Activated naive CD8-positive, alpha-beta T cell treated with anti-CD3 and anti-CD28 coated beads, Interleukin-2, amount 10 ng/mL, durations not matched to agents 7 days and 5 days (primary cell): ENCODE data around the gene ZNF587B. TPM values are rescaled to one million over a fixed set of nuclear protein-coding genes. Genes with fewer than 3 reads are reported as not detected.
"Not testable (repeated sequence)": the region's sequence is repeated elsewhere in the genome, so short reads cannot be mapped to it uniquely, and the experiment has no call there.

ENCODE experiments used
- ATAC-seq: fragments of 150-1000 bp; cut with Tn5 transposase; one replicate; pipeline ENCODE4 v1.10.0; 2021; ENCODE audit warnings: low read depth, moderate library complexity
- POLR2A ChIA-PET: fragments of 350-600 bp; sonication (Branson Sonifier 250); formaldehyde crosslinking; loops from one replicate; lab custom pipeline; 2021; ENCODE audit warnings: antibody characterized with exemption; lab: Charles Lee
- DNase-seq: peaks from one replicate; pipeline ENCODE4 v3.0.0; 2021
- H3K27ac Mint-ChIP-seq: one replicate; pipeline ENCODE4 v1.8.0; 2022; ENCODE audit warnings: mild to moderate bottlenecking, mixed read lengths
- H3K27me3 Mint-ChIP-seq: one replicate; pipeline ENCODE4 v1.8.0; 2022; ENCODE audit warnings: mild to moderate bottlenecking, moderate library complexity, mixed read lengths
- H3K36me3 Mint-ChIP-seq: one replicate; pipeline ENCODE4 v1.8.0; 2021; ENCODE audit warnings: mild to moderate bottlenecking, mixed read lengths
- H3K4me1 Mint-ChIP-seq: one replicate; pipeline ENCODE4 v1.8.0; 2021; ENCODE audit warnings: mixed read lengths
- H3K4me3 Mint-ChIP-seq: one replicate; pipeline ENCODE4 v1.8.0; 2022; ENCODE audit warnings: mild to moderate bottlenecking, moderate library complexity, mixed read lengths
- H3K9me3 Mint-ChIP-seq: one replicate; pipeline ENCODE4 v1.8.0; 2021; ENCODE audit warnings: mixed read lengths
- total RNA-seq, 2 experiments: library from RNA; stranded (reverse); gene quantifications; one replicate each; pipeline ENCODE4 v1.2.3, GENCODE V29; 2021

ZNF587B gene
- total RNA-seq, 2 experiments from 2014 or later, result 19.1 to 21.0 TPM

GRCh38 chr19:57812975-57813820 lies 16.9 kb upstream of the ZNF587B start:
- peaks cover 26% of the 10 kb centered on the region for H3K36me3 Mint-ChIP-seq
- not testable (repeated sequence) for H3K27me3 Mint-ChIP-seq, ATAC-seq, DNase-seq, H3K9me3 Mint-ChIP-seq
- POLR2A ChIA-PET, result interaction anchor here (0.7 kb wide), 1 partner anchor 279 kb away, joined by 3 read pairs; no protein-coding TSS in a partner anchor
- H3K4me1 Mint-ChIP-seq, result peaks cover 29% of the 10 kb centered on the region
- H3K4me3 Mint-ChIP-seq, result peak overlapping the region; percentile 69
- peak overlapping the region; percentile 68 for H3K27ac Mint-ChIP-seq

DNA sequence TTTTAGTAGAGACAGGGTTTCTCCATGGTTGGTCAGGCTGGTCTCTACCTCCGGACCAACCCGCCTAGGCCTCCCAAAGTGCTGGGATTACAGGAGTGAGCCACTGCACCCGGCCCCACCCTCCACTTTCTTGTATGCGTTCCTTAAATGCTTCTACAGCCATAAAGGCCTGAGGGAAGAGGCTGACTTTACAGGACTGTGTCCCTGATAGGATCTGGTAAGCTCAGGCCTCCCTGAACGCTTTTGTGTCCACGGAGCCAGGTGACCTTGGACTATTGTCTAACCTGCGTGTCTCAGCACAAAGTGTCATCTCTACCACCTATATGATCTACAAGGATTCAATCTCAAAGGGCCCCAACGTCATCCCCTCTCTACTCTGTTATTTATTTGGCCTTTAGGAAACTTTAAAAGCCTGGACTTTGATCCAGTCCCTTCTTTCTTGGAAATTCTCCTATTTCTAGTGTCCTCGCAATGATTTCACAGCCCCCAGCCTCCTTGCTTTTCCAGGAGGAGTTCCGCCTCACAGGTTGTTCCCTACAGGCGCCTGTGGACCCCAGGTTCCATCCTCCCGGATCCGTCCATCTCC lies 16.1 kb upstream of the ZNF587B start:
- no peaks in the 10 kb centered on the region for H3K9me3 Mint-ChIP-seq
- no peak for ATAC-seq
- H3K36me3 Mint-ChIP-seq, result peaks cover 23% of the 10 kb centered on the region
- peak overlapping the region; percentile 93 for H3K4me3 Mint-ChIP-seq
- peak overlapping the region; percentile 88 for H3K27ac Mint-ChIP-seq
- peaks cover 31% of the 10 kb centered on the region for H3K4me1 Mint-ChIP-seq
- no peaks in the 10 kb centered on the region for H3K27me3 Mint-ChIP-seq
- POLR2A ChIA-PET, result interaction anchor here (0.7 kb wide), 1 partner anchor 278 kb away, joined by 3 read pairs; no protein-coding TSS in a partner anchor
- DNase-seq, result no peak

DNA sequence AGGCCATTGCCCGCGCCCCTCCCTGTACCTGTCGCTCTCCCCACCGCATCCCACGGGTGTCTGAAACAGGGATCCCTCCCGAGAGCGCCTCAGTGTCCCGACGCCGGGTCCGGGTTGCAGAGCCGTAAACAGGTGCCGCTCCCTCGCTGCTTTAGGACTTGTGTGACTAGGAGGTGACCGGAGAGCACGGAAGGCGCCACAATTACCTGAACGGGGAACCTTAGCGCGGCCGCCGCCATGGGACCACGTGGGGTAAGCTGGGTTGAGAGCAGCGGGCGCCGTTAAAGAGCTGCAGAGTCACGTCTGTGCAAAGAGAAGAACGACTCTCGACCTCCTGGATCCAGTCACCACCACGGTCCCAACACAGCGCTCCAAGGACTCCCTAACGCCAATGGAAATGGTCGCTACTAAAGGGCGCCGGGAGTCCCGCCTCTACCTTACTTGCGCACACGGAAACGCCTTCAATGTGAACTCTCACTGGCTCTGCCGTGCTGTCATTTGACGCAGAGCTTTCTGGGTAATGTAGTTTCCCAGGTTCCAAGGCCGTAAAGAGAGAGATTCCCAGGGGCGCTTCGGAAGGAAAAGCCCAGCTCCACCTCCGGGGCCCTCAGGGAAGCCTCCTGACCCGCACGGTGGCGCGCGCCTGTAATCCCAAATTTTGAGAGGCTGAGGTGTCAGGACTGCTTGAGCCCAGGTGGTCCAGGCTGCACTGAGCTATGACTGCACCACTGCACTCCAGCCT lies 15.4 kb upstream of the ZNF587B start, which contains the start of gene ZNF552:
TSS of gene ZNF552 (minus strand) at position 409 of the 742 bp plus-strand sequence. CDS start at position 239, 170 bp downstream.
- H3K4me3 Mint-ChIP-seq, result peak within 1 kb of the TSS; percentile 93
- peak within 1 kb of the TSS; percentile 88 for H3K27ac Mint-ChIP-seq
- ATAC-seq, result peak; percentile 79
- H3K4me1 Mint-ChIP-seq, result peaks cover 30% of the 10 kb centered on the region
- POLR2A ChIA-PET, result interaction anchor here (0.5 to 1.6 kb wide), 7 partner anchors 13 to 369 kb away, joined by 3 to 6 read pairs (median 3); partner anchors contain the start of genes ZNF274 and ZNF587
- H3K9me3 Mint-ChIP-seq, result no peaks in the 10 kb centered on the region
- H3K27me3 Mint-ChIP-seq, result no peaks in the 10 kb centered on the region
- peak; percentile 70 for DNase-seq
- H3K36me3 Mint-ChIP-seq, result peaks cover 19% of the 10 kb centered on the region

DNA sequence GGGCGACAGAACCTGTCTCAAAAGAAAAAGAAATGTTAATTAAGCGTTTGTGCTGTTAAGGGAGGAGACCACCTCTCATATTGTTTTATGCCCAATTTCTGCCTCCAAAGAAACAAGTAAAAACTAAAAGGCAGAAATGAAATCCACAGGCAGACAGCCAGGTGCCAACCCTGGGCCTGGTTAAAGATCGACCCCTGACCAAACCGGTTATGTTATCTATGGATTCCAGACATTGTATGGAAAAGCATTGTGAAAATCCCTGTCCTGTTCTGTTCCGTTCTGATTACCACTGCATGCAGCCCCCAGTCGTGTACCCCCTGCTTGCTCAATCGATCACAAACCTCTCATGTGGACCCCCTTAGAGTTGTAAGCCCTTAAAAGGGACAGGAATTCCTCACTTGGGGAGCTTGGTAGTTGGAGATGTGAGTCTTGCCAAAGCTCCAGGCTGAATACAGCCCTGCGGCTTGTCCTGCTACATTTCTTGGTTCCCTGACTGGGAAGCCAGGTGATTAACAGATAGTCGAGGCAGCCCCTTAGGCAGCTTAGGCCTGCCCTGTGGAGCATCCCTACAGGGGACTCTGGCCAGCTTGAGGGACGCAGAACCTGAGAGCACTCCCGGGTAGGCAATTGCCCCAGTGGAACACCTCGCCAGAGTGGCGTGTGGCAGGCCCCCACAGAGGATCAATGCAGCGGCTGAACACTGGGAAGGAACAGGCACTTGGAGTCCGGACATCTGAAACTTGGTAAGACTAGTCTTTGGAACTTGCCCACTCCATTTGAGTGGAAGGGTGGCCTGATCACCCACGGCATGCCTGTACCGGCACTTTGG lies 14.6 kb upstream of the ZNF587B start:
- H3K27ac Mint-ChIP-seq, result peak overlapping the region; percentile 88

DNA sequence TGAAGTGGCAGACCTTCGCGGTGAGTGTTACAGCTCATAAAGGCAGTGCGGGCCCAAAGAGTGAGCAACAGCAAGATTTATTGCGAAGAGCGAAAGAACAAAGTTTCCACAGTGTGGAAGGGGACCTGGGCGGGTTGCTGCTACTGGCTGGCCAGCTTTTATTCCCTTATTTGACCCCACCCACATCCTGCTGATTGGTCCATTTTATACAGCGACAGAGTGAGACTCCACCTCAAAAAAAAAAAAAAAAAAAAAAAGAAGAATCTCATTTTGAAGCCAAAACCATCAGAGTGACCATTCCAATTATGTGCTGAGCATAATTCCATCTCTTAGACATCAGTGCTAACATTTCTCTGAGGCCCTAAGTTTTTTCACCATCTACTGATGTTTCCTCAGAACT lies 13.4 kb upstream of the ZNF587B start:
- H3K4me3 Mint-ChIP-seq, result peak overlapping the region; percentile 7
- POLR2A ChIA-PET, result interaction anchor here (0.7 kb wide), 1 partner anchor 67 kb away, joined by 6 read pairs; no protein-coding TSS in a partner anchor
- H3K36me3 Mint-ChIP-seq, result peaks cover 17% of the 10 kb centered on the region
- no peak overlapping the region for H3K27ac Mint-ChIP-seq
- H3K27me3 Mint-ChIP-seq, result no peaks in the 10 kb centered on the region
- H3K4me1 Mint-ChIP-seq, result peaks cover 40% of the 10 kb centered on the region
- H3K9me3 Mint-ChIP-seq, result no peaks in the 10 kb centered on the region
- DNase-seq, result no peak
- ATAC-seq, result no peak

More for the DNA sequence above, 14.6 kb upstream of the ZNF587B start:
- Mint-ChIP-seq H3K4me3 (peak overlapping the region; percentile 93), H3K36me3 (peaks cover 16% of the 10 kb centered on the region), H3K27me3 (no peaks in the 10 kb centered on the region), H3K9me3 (no peaks in the 10 kb centered on the region), H3K4me1 (peaks cover 30% of the 10 kb centered on the region)
- POLR2A ChIA-PET, result interaction anchor here (0.5 to 1.6 kb wide), 7 partner anchors 14 to 368 kb away, joined by 3 to 6 read pairs (median 3); partner anchors contain the start of genes ZNF274 and ZNF587
- DNase-seq, result no peak
- ATAC-seq, result no peak

DNA sequence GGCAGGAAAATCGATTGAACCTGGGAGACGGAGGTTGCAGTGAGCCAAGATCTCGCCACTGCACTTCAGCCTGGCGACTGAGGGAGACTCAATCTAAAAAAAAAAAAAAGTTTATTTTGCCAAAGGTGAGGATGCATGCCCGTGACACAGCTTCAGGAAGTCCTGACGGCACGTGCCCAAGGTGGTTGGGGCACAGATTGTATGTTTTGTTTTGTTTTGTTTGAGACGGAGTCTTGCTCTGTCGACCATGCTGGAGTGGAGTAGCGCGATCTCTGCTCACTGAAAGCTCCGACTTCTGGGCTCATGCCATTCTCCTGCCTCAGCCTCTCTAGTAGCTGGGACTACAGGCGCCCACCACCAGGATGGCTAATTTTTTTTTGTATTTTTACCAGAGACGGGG lies 12.1 kb upstream of the ZNF587B start:
- H3K4me3 Mint-ChIP-seq, result peak overlapping the region; percentile 58
- POLR2A ChIA-PET, result no interaction called here
- H3K27me3 Mint-ChIP-seq, result no peaks in the 10 kb centered on the region
- peak overlapping the region; percentile 74 for H3K27ac Mint-ChIP-seq
- DNase-seq, result no peak
- ATAC-seq, result no peak
- peaks cover 40% of the 10 kb centered on the region for H3K4me1 Mint-ChIP-seq
- H3K9me3 Mint-ChIP-seq, result no peaks in the 10 kb centered on the region
- peaks cover 19% of the 10 kb centered on the region for H3K36me3 Mint-ChIP-seq

GRCh38 chr19:57818378-57818777 lies 11.7 kb upstream of the ZNF587B start:
- H3K27me3 Mint-ChIP-seq, result no peaks in the 10 kb centered on the region
- peaks cover 40% of the 10 kb centered on the region for H3K4me1 Mint-ChIP-seq
- peak overlapping the region; percentile 74 for H3K27ac Mint-ChIP-seq
- H3K4me3 Mint-ChIP-seq, result peak overlapping the region; percentile 58
- DNase-seq, result no peak
- POLR2A ChIA-PET, result interaction anchor here (0.7 to 2.1 kb wide), 6 partner anchors 31 to 137 kb away, joined by 4 to 19 read pairs (median 12); partner anchors contain the start of genes ZNF417, ZNF551, ZNF586 and ZNF587
- no peaks in the 10 kb centered on the region for H3K9me3 Mint-ChIP-seq
- ATAC-seq, result no peak
- peaks cover 20% of the 10 kb centered on the region for H3K36me3 Mint-ChIP-seq

GRCh38 chr19:57819475-57820148 lies 10.5 kb upstream of the ZNF587B start:
- peak overlapping the region; percentile 98 for H3K27ac Mint-ChIP-seq
- H3K27me3 Mint-ChIP-seq, result no peaks in the 10 kb centered on the region
- peak; percentile 90 for ATAC-seq
- peak; percentile 71 for DNase-seq
- POLR2A ChIA-PET, result interaction anchor here (0.7 to 2.5 kb wide), 19 partner anchors 8 to 507 kb away, joined by 3 to 19 read pairs (median 4); partner anchors contain the start of genes ZIK1, ZNF135, ZNF154 and ZNF329
- H3K4me3 Mint-ChIP-seq, result peak overlapping the region; percentile 92
- no peaks in the 10 kb centered on the region for H3K9me3 Mint-ChIP-seq
- peaks cover 23% of the 10 kb centered on the region for H3K36me3 Mint-ChIP-seq
- H3K4me1 Mint-ChIP-seq, result peaks cover 40% of the 10 kb centered on the region

- peaks cover 35% of the 10 kb centered on the region for H3K4me1 Mint-ChIP-seq
- peaks cover 25% of the 10 kb centered on the region for H3K36me3 Mint-ChIP-seq
- H3K27ac Mint-ChIP-seq, result peak overlapping the region; percentile 98
Observed at GRCh38 chr19:57820599-57820998, 9.5 kb upstream of the ZNF587B start.

DNA sequence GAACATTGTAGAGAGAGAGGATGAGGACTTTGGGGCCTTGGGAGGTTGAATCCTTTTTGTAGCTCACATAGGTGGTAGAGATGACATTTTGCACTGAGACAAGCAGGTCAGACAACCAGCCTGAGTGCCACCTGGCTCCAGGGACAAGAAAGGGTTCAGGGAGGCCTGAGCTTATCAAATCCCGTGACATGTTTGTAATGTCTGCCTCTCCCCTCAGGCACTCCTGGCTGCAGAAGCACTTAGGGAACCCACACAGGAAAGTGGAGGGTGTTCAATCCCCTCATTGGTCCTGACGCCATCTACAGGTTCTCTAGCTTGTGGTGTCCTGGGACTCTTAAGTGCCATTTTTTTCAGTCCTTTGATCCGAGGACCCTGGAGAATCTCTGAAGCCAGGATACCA lies 9.0 kb upstream of the ZNF587B start:
- H3K27me3 Mint-ChIP-seq, DNase-seq, H3K9me3 Mint-ChIP-seq, ATAC-seq: not testable (repeated sequence)
- H3K4me1 Mint-ChIP-seq, result peaks cover 34% of the 10 kb centered on the region
- peaks cover 28% of the 10 kb centered on the region for H3K36me3 Mint-ChIP-seq
- H3K4me3 Mint-ChIP-seq, result peak overlapping the region; percentile 92
- peak overlapping the region; percentile 98 for H3K27ac Mint-ChIP-seq
- POLR2A ChIA-PET, result interaction anchor here (2.5 kb wide), 1 partner anchor 181 kb away, joined by 9 read pairs; the partner anchor contains the start of gene ZNF606

More at GRCh38 chr19:57820599-57820998, 9.5 kb upstream of the ZNF587B start:
- H3K9me3 Mint-ChIP-seq, result no peaks in the 10 kb centered on the region
- POLR2A ChIA-PET, result interaction anchor here (1.7 to 2.5 kb wide), 4 partner anchors 68 to 239 kb away, joined by 4 to 19 read pairs (median 8); partner anchors contain the start of genes ZNF135, ZNF606, ZNF776 and ZNF814
- ATAC-seq (no peak), DNase-seq (no peak)
- H3K4me3 Mint-ChIP-seq, result peak overlapping the region; percentile 92
- H3K27me3 Mint-ChIP-seq, result no peaks in the 10 kb centered on the region

- H3K27me3 Mint-ChIP-seq, H3K9me3 Mint-ChIP-seq, DNase-seq, ATAC-seq, H3K4me3 Mint-ChIP-seq, H3K27ac Mint-ChIP-seq: not testable (repeated sequence)
- POLR2A ChIA-PET, result interaction anchor here (2.5 kb wide), 1 partner anchor 181 kb away, joined by 9 read pairs; the partner anchor contains the start of gene ZNF606
- H3K36me3 Mint-ChIP-seq, result peaks cover 30% of the 10 kb centered on the region
- peaks cover 33% of the 10 kb centered on the region for H3K4me1 Mint-ChIP-seq
Observed at GRCh38 chr19:57821501-57821900, 8.6 kb upstream of the ZNF587B start.
